Heart left ventricle (tissue), 16 donors: ENCODE results near the gene KIRREL1. TPM values are rescaled to one million over a fixed set of nuclear protein-coding genes. Genes with fewer than 3 reads are reported as not detected.

Experiments
- ATAC-seq, 4 donors: fragments of 200-7000 bp; cut with Tn5 transposase; one replicate each; pipeline ENCODE4 v1.9.1; 2020 to 2022; ENCODE audit warnings: moderate library complexity in 4 of 4, mild to moderate bottlenecking in 3 of 4, moderate number of reproducible peaks in 1 of 4
- DNase-seq, 5 donors: peaks; one replicate each; pipeline ENCODE4 v3.0.0-alpha.2; 2020
- H3K27ac ChIP-seq, 12 donors: fragments of 200-600 bp; sonication (generic) in 4 of 12; one replicate each; pipeline versions ENCODE4 v1.5.0 to v1.8.0; 2016 to 2022; ENCODE audit warnings: mild to moderate bottlenecking in 2 of 12
- H3K27me3 ChIP-seq, 9 donors: fragments of 200-600 bp; sonication (generic) in 2 of 9; one replicate each; pipeline versions ENCODE4 v1.5.1 to v1.8.0; 2016 to 2022; ENCODE audit warnings: mild to moderate bottlenecking in 3 of 9
- H3K36me3 ChIP-seq, 9 donors: fragments of 200-600 bp; sonication (generic) in 2 of 9; one replicate each; pipeline versions ENCODE4 v1.5.0 to v1.8.0; 2018 to 2022; ENCODE audit warnings: mild to moderate bottlenecking in 2 of 9
- H3K4me1 ChIP-seq, 12 donors: fragments of 200-600 bp; sonication (generic) in 4 of 12; one replicate each; pipeline versions ENCODE4 v1.5.0 to v1.8.0; 2016 to 2022; ENCODE audit warnings: mild to moderate bottlenecking in 3 of 12
- H3K4me3 ChIP-seq, 12 donors: fragments of 200-600 bp; sonication (generic) in 4 of 12; one replicate each; pipeline versions ENCODE4 v1.5.0 to v1.8.0; 2017 to 2022; ENCODE audit warnings: mild to moderate bottlenecking in 9 of 12, moderate library complexity in 4 of 12
- H3K9me3 ChIP-seq, 12 donors: fragments of 200-600 bp; sonication (generic) in 4 of 12; one replicate each; pipeline versions ENCODE4 v1.5.0 to v1.8.0; 2016 to 2022; ENCODE audit warnings: mild to moderate bottlenecking in 1 of 12
- CTCF ChIP-seq, 12 donors: fragments of 200-600 bp; sonication (generic) in 4 of 12; IDR thresholded peaks; one replicate each; pipeline versions ENCODE4 v1.5.0 to v1.8.0; 2018 to 2022; ENCODE audit warnings: antibody characterized with exemption in 12 of 12, mild to moderate bottlenecking in 5 of 12
- POLR2A ChIP-seq, 2 donors: fragments of 450-650 bp; IDR thresholded peaks; one replicate each; pipeline ENCODE4 v1.6.1; 2017; ENCODE audit warnings: antibody characterized with exemption in 2 of 2, mild to moderate bottlenecking in 2 of 2, moderate library complexity in 2 of 2
- WGBS, 4 donors: extraction: QIAGEN DNeasy Blood & Tissue Kit in 2 of 4; methylation state at CpG; one replicate each; pipeline versions ENCODE4 v1.1.5 to v1.1.7; 2013 to 2018; 5-methylcytosine and 5-hydroxymethylcytosine counted together
- intact Hi-C, 10 donors: fragments of 100-400 bp; cut with DNase I; formaldehyde crosslinking; loops; one replicate each; pipeline versions ENCODE4 v1.11.1 to v1.14.2; 2022
- polyA plus RNA-seq, 2 donors: library from polyadenylated mRNA; stranded (reverse); fragments of 200-250 nt; gene quantifications; one replicate each; pipeline ENCODE4 v1.2.3, GENCODE V29; 2013
- total RNA-seq, 9 donors: library from RNA; depleted of rRNA in 2 of 9; stranded (reverse); fragments of >200 nt in 2 of 9; fragmentation: NEBNext Ultra II Directional in 3 of 9; extraction: Animal tissue kit (Norgen Biotek cat#: 25700) in 3 of 9; gene quantifications; one replicate each; pipeline versions ENCODE4 v1.1.0 to v1.2.4, GENCODE V29; 2016 to 2023
- donor health status: ischemic (EF 13 %, LVEDD 7.1; RV severe dilation, severe dysfunction).
- donor health status: healthy with polysubstance abuse.
- donor health status: DM: no; HTN: yes; CAD: no.
- donor health status: DM: no; HTN: no; CAD: no.
- donor health status: ischemic (EF 25% LVEDD 6.9; RV normal size, moderate dysfunction).
- donor health status: ischemic (EF 25% LVEDD 5.7; RV mildly dilated, moderate dysfunction).
- donor health status: healthy.
- donor health status: DM: yes; HTN: yes; CAD: no.
- donor health status: ischemic (EF 35%, LVEDD 5.7; RV mildly dilated, moderate dysfunction).
- donor health status: nonischemic (EF 11% LVEDD 7.7; RV severe dilation, severe dysfunction).
- donor health status: DM: yes; HTN: yes; CAD: no.
- donor health status: PGD.
- donor health status: ischemic (EF 29% LVEDD 5.4; RV normal size, mild dysfunction).
- donor health status: nonischemic (EF 23%, LVEDD 6.1; RV moderate dilation, normal function).

The KIRREL1 gene
- total and polyA plus RNA-seq, 11 donors = 3.2 to 22.7 (median 8.2) TPM

GRCh38 chr1:158014731-158015320, 21.4 kb downstream of the KIRREL1 start:
- H3K27ac ChIP-seq = peak overlapping the region in 6 of 12 donors; percentile 33 to 90 (median 46)

GRCh38 chr1:158016651-158017335, 23.3 kb downstream of the KIRREL1 start:
- WGBS, 4 donors = 71 to 74% (median 72%) methylated on average over 10 of the region's 10 CpGs
- Histone ChIP-seq H3K36me3 (no peaks in the 10 kb centered on the region), H3K27ac (peak overlapping the region in 11 of 12 donors; percentile 71 to 91 (median 83)), H3K9me3 (no peaks in the 10 kb centered on the region), H3K4me1 (peaks cover 0 to 92% (median 59%) of the 10 kb centered on the region in 12 donors), H3K27me3 (no peaks in the 10 kb centered on the region), H3K4me3 (no peak overlapping the region)
- intact Hi-C loops = no loop called here
- no peak for ATAC-seq
- DNase-seq = no peak
- TF ChIP-seq POLR2A (IDR thresholded peaks at IDR 0.05) = no peak
- TF ChIP-seq CTCF (IDR thresholded peaks at IDR 0.05) = no peak

More at GRCh38 chr1:158014731-158015320, 21.4 kb downstream of the KIRREL1 start:
- TF ChIP-seq CTCF (IDR thresholded peaks at IDR 0.05) = no peak
- no peak for TF ChIP-seq POLR2A (IDR thresholded peaks at IDR 0.05)
- Histone ChIP-seq H3K27me3 (no peaks in the 10 kb centered on the region), H3K36me3 (no peaks in the 10 kb centered on the region), H3K4me1 (peaks cover 3 to 88% (median 55%) of the 10 kb centered on the region in 12 donors), H3K4me3 (no peak overlapping the region), H3K9me3 (no peaks in the 10 kb centered on the region)
- WGBS, 4 donors = 67 to 77% (median 73%) methylated on average over 6 of the region's 6 CpGs
- ATAC-seq (no peak), DNase-seq (no peak)
- intact Hi-C loops = no loop called here

GRCh38 chr1:158017800-158018595, 24.6 kb downstream of the KIRREL1 start:
- 74 to 84% (median 79%) methylated on average over 4 of the region's 4 CpGs for WGBS, 4 donors
- TF ChIP-seq POLR2A (IDR thresholded peaks at IDR 0.05) = no peak
- no peak for TF ChIP-seq CTCF (IDR thresholded peaks at IDR 0.05)
- Histone ChIP-seq H3K27ac (peak overlapping the region; percentile 35 to 91 (median 81)), H3K27me3 (no peaks in the 10 kb centered on the region), H3K36me3 (no peaks in the 10 kb centered on the region), H3K4me3 (no peak overlapping the region), H3K9me3 (no peaks in the 10 kb centered on the region), H3K4me1 (peaks cover 0 to 94% (median 66%) of the 10 kb centered on the region in 12 donors)
- no peak for DNase-seq
- intact Hi-C loops = no loop called here
- no peak for ATAC-seq
